MM.1S (cell line): Measurements from ENCODE around the gene C16orf92.

Source experiments
- EZH2 ChIP-seq: fragments of 300-600 bp; sonication (generic); optimal IDR thresholded peaks from 2 replicates; pipeline ENCODE3; 2017; ENCODE audit warnings: low read depth, mild to moderate bottlenecking, antibody characterized with exemption, low read length, mixed read lengths
- EZH2phosphoT487 ChIP-seq: fragments of 300-600 bp; sonication (generic); IDR thresholded peaks from 2 replicates; pipeline ENCODE4 v1.6.1; 2018; ENCODE audit warnings: antibody characterized with exemption, low read length
- TF ChIP-seq, protein P1 (sequence below): fragments of 300-600 bp; sonication (generic); IDR thresholded peaks from 2 replicates; pipeline ENCODE4 v1.5.1; 2016; ENCODE audit warnings: antibody characterized with exemption, low read length, mixed read lengths

DNA sequence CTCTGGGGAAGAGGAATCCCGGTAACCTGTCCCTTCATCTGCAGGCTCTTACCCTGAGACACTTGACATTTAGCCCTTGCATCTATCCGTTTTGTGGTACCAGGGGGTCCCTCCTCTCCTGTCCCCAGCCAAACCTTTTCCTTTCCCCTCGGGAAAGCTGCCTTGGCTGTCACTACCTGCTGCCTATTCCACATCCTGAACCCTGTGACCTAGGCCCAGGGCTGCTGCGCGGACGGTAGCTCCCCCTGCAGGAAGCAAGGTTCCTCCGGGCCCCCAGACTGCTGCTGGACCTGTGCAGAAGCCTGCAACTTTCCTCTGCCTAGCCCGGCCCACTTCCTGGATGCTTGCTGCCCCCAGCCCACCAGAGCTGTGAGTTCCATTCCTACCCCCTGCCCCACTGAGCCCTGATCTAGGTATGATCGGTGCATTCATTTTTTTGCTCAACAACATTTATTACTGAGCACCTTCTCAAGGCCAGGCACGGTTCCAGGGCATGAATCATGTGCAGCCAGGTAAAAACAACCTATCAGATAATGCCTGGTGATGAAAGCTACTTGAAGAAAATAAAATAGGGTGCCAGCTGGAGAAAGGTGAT, 32.1 kb downstream of the C16orf92 start:
- TF ChIP-seq, protein P1, sequence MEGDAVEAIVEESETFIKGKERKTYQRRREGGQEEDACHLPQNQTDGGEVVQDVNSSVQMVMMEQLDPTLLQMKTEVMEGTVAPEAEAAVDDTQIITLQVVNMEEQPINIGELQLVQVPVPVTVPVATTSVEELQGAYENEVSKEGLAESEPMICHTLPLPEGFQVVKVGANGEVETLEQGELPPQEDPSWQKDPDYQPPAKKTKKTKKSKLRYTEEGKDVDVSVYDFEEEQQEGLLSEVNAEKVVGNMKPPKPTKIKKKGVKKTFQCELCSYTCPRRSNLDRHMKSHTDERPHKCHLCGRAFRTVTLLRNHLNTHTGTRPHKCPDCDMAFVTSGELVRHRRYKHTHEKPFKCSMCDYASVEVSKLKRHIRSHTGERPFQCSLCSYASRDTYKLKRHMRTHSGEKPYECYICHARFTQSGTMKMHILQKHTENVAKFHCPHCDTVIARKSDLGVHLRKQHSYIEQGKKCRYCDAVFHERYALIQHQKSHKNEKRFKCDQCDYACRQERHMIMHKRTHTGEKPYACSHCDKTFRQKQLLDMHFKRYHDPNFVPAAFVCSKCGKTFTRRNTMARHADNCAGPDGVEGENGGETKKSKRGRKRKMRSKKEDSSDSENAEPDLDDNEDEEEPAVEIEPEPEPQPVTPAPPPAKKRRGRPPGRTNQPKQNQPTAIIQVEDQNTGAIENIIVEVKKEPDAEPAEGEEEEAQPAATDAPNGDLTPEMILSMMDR, result peak; percentile 57
- TF ChIP-seq EZH2 (no peak), EZH2phosphoT487 (no peak)
